Right atrium auricular region (tissue), 2 donors: ENCODE data around the gene CNNM1. TPM values are rescaled to one million over a fixed set of nuclear protein-coding genes. Genes with fewer than 3 reads are reported as not detected.

Experiments used
- DNase-seq: peaks from one replicate; pipeline ENCODE4 v3.0.0-alpha.2; 2019; ENCODE audit warnings: low spot score
- H3K27ac ChIP-seq, 2 donors: fragments of 200-600 bp; sonication (generic); 1 replicate in 1 of 2; 2 replicates in 1 of 2; pipeline ENCODE4 v1.5.1; 2016 to 2019
- H3K27me3 ChIP-seq, 2 donors: fragments of 200-600 bp; sonication (generic); one replicate each; pipeline versions ENCODE4 v1.5.1 to v1.6.0; 2017 to 2019
- H3K36me3 ChIP-seq: fragments of 200-600 bp; sonication (generic); one replicate; pipeline ENCODE4 v1.5.1; 2016
- H3K4me1 ChIP-seq, 2 donors: fragments of 200-600 bp; sonication (generic); one replicate each; pipeline versions ENCODE4 v1.5.1 to v1.6.0; 2017 to 2019
- H3K4me3 ChIP-seq, 2 donors: fragments of 200-600 bp; sonication (generic); 1 replicate in 1 of 2; 2 replicates in 1 of 2; pipeline ENCODE4 v1.5.1; 2017 to 2019; ENCODE audit warnings: mild to moderate bottlenecking in 1 of 2, moderate library complexity in 1 of 2
- H3K9me3 ChIP-seq, 2 donors: fragments of 200-600 bp; sonication (generic); one replicate each; pipeline ENCODE4 v1.5.1; 2019
- total RNA-seq, 2 donors: library from RNA; depleted of rRNA; stranded (reverse); fragments of >200 nt; gene quantifications; one replicate each; pipeline ENCODE4 v1.1.0, GENCODE V29; 2016
- TF ChIP-seq, protein P1 (sequence below), 2 donors: fragments of 200-600 bp; sonication (generic); IDR thresholded peaks; one replicate each; pipeline ENCODE4 v1.5.1; 2019; ENCODE audit warnings: antibody characterized with exemption in 2 of 2

CNNM1 gene
- total RNA-seq, 2 donors from 2014 or later = 0.07 to 0.79 TPM

DNA sequence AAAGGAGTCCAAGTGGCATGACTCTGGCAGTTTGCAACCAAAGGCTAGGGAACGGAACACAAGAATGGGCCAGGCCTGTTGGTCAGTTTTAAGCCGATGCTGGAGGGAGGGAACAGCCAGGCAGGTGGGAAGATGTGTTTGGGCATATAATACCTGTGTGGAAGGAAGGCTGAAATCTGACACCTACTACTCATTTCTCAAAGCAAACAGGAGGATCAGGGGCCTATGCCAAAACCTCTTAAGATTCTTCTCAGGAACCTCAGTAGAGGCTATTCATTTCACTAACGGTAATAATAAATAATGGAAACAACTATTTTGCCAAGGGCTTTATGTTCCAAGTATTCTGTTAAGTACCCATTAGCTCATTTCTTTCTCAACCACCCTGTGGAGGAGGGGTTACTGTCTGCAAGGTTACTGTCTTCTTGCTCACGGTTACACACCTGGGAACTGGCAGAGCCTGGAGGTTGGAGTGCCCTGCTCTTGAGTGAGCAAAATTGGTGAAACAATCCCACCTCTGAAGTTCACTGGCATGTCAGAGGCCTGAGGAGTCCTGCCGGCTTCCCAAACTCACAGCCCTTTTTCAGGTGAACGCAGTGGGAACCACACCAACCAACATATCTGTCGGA, 65.7 kb downstream of the CNNM1 start:
- Histone ChIP-seq H3K4me3 (no peak overlapping the region), H3K27ac (peak overlapping the region in 1 of 2 donors; percentile 55), H3K27me3 (no peaks in the 10 kb centered on the region), H3K36me3 (peaks cover 47% of the 10 kb centered on the region), H3K4me1 (peaks cover 0 to 38% of the 10 kb centered on the region in 2 donors), H3K9me3 (no peaks in the 10 kb centered on the region)
- DNase-seq = peak; percentile 46
- TF ChIP-seq, protein P1, sequence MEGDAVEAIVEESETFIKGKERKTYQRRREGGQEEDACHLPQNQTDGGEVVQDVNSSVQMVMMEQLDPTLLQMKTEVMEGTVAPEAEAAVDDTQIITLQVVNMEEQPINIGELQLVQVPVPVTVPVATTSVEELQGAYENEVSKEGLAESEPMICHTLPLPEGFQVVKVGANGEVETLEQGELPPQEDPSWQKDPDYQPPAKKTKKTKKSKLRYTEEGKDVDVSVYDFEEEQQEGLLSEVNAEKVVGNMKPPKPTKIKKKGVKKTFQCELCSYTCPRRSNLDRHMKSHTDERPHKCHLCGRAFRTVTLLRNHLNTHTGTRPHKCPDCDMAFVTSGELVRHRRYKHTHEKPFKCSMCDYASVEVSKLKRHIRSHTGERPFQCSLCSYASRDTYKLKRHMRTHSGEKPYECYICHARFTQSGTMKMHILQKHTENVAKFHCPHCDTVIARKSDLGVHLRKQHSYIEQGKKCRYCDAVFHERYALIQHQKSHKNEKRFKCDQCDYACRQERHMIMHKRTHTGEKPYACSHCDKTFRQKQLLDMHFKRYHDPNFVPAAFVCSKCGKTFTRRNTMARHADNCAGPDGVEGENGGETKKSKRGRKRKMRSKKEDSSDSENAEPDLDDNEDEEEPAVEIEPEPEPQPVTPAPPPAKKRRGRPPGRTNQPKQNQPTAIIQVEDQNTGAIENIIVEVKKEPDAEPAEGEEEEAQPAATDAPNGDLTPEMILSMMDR (IDR thresholded peaks at IDR 0.05) = no peak

DNA sequence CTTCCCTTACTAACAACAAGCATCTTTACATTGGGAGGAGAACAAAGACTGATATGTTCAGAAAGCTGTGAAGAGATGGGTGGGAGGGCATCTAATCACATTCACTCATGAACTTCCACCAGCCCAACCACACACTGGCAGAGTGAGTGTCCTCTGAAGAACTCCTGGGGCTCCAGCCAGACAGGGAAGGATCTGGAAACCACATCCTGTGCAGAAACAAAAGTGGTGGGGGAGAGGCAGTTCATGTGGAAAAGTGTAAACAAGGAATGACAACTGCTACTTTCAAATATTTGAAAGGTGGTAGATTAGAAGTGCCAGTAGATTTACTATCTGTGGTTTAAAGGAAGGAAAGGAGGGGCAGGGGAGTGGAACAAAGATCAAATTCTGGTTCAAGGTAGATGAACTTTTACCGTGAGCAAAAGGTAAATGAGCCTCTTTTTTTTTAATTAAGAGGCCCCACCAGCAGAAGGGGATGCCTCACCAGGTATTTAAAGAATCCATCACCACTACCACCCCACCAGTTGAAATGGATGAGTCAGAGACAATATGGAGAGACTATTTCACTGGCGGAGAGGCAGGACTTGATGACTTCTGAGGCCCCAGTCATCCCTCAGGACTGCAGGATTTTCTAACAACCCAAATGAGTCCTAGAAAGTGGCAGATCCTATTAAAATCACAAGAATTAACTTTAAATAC, 66.7 kb downstream of the CNNM1 start:
- Histone ChIP-seq H3K27me3 (no peaks in the 10 kb centered on the region), H3K36me3 (peaks cover 58% of the 10 kb centered on the region), H3K9me3 (no peaks in the 10 kb centered on the region), H3K4me1 (peaks cover 0 to 28% of the 10 kb centered on the region in 2 donors), H3K27ac (peak overlapping the region in 1 of 2 donors; percentile 55), H3K4me3 (no peak overlapping the region)
- TF ChIP-seq, protein P1 (IDR thresholded peaks at IDR 0.05) = no peak
- peak; percentile 43 for DNase-seq

- Histone ChIP-seq H3K27me3 (no peaks in the 10 kb centered on the region), H3K9me3 (no peaks in the 10 kb centered on the region), H3K4me3 (no peak overlapping the region), H3K27ac (peak overlapping the region in 1 of 2 donors; percentile 55), H3K36me3 (peaks cover 63% of the 10 kb centered on the region), H3K4me1 (peaks cover 0 to 23% of the 10 kb centered on the region in 2 donors)
- TF ChIP-seq, protein P1 (IDR thresholded peaks at IDR 0.05) = no peak
- peak; percentile 21 for DNase-seq
Measured at GRCh38 chr10:99396471-99396870, 67.3 kb downstream of the CNNM1 start.

DNA sequence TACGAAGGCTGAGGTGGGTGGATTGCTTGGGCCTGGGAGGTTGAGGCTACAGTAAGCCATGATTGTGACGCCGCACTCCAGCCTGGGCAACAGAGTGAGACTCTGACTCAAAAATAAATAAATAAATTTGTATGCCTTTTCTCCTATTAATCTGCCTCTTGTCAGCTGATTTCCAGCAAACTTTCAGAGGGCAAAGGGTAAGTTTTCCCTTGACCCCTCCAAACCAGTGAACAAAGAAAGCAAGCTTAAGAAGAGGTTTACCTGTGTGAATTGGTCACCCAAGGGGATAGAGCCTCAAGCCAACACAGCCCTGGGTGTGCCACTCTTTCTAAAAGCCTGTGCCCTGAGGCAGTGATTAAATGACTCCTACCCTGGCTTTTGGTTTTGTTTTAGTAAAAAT, 70.5 kb downstream of the CNNM1 start:
- no peak for DNase-seq
- H3K36me3 ChIP-seq = peaks cover 94% of the 10 kb centered on the region
- no peak overlapping the region for H3K27ac ChIP-seq
- no peaks in the 10 kb centered on the region for H3K4me1 ChIP-seq
- H3K9me3 ChIP-seq = no peaks in the 10 kb centered on the region
- H3K4me3 ChIP-seq = no peak overlapping the region
- TF ChIP-seq, protein P1 (IDR thresholded peaks at IDR 0.05) = no peak
- H3K27me3 ChIP-seq = no peaks in the 10 kb centered on the region

DNA sequence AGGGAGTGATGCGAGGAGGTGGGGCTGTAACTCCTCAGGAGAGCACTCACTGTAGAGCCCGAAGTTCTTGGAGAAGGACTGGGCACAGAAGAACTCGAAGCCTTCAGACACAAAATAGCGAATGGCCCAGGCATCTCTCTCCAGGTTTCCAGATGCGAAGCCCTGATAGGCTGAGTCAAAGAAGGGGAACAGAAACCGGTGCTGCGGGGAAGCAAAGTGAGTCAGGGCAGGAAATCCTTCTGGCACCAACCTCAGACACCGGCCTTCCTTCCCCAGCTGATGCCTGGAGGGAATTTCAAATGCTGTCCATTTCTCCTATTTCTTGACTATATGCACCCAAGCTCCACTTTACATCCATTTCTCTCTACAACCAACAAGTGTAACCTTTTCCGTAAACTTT, 74.5 kb downstream of the CNNM1 start:
- no peak overlapping the region for H3K4me3 ChIP-seq
- DNase-seq = no peak
- no peaks in the 10 kb centered on the region for H3K9me3 ChIP-seq
- no peaks in the 10 kb centered on the region for H3K4me1 ChIP-seq
- H3K27ac ChIP-seq = no peak overlapping the region
- peaks cover 90% of the 10 kb centered on the region for H3K36me3 ChIP-seq
- H3K27me3 ChIP-seq = no peaks in the 10 kb centered on the region
- TF ChIP-seq, protein P1 (IDR thresholded peaks at IDR 0.05) = no peak
